H4 (cell line): Measurements from ENCODE around the gene NFATC2IP. TPM values are rescaled to one million over a fixed set of nuclear protein-coding genes. Genes with fewer than 3 reads are reported as not detected.
"Not testable (repeated sequence)": the region's sequence is repeated elsewhere in the genome, so short reads cannot be mapped to it uniquely, and the experiment has no call there.

Experiments used
- DNase-seq: peaks from one replicate; pipeline ENCODE4 v3.0.0-alpha.2; 2015; ENCODE audit warnings: low spot score
- total RNA-seq: library from RNA; depleted of rRNA; stranded (reverse); fragments of >200 nt; shearing (Covaris generic); gene quantifications from 2 replicates; pipeline ENCODE4 v1.2.3, GENCODE V29; 2014; rRNA removed

The NFATC2IP gene
- total RNA-seq, 1 experiment from 2014 or later = 9.9 TPM

DNA sequence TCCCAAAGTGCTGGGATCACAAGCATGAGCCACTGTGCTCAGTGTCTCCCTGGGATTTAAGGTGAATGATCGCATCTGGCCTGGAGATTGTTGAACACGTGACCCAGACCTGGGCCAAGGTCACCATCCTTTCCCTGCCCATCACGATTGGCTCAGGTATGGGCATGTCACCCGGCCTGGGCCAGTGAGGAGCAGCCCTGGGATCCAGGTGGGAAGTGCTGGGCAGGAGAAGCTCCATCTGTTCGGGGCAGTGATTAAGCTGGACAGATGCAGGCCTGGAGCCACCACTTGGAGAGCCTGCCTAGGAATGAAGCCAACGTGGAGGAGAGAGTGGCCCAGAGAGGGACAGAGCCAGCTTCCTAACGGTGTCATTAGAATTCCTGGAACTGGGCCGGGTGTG lies 41.0 kb downstream of the NFATC2IP start:
- no peak for DNase-seq

DNA sequence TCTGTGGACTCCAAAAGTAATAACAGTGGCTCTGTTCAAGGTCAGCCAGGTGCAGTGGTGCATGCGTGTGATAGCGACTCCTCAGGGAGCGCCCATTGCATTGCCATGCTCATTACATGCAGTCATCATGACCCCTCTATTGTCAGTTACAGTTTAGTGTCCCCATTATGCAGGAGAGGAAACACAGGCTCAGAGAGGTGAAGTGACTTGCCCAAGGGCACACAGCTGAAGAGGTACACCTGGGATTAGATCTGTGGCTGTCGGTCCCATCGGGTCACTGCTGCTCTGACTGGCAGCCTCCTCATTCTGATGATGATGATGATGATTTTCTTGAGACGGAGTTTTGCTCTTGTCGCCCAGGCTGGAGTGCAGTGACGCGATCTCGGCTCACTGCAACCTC lies 41.8 kb downstream of the NFATC2IP start:
- no peak for DNase-seq

- no peak for DNase-seq
Observed at GRCh38 chr16:28998837-28999236, 48.1 kb downstream of the NFATC2IP start.

- no peak for DNase-seq
Observed at GRCh38 chr16:28999577-28999976, 48.8 kb downstream of the NFATC2IP start.

DNA sequence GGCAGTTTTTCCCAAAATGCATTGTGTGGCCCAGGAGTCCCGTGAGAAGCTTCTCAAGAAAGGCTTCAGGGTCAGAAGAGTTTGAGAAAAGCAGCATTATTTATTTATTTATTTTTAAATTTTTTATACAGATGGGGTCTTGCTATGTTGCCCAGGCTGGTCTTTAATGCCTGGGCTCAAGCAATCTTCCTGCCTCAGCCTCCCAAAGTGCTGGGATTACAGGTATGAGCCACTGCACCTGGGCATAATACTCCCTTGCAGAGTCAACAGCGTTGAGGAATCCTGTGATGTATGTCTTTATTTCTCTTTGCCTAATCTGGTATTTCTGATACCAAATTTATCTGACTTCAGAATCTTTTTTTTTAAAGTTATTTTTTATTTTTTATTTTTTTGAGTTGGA lies 49.3 kb downstream of the NFATC2IP start:
- no peak for DNase-seq

DNA sequence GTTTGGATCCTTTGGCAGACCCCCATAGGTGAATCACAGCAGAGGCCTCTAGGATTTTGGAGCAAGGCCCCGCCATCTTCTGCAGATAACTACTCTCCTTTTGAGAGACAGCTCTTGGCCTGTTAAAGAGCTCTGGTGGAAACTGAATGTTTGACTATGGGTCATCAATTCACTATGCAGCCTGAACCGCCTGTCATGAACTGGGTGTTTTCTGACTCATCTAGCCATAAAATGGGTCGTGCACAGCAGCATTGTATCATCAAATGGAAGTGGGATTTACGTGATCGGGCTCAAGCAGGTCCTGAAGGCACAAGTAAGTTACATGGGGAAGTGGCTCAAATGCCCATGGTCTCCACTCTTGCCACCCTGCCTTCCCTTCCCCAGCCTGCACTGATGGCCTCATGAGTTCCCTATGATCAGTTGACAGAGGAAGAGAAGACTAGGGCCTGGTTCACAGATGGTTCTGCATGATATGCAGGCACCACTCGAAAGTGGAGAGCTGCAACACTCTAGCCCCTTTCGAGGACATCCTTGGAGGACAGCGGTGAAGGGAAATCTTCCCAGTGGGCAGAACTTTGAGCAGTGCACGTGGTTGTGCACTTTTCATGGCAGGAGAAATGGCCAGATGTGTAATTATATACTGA lies 53.9 kb downstream of the NFATC2IP start:
- not testable (repeated sequence) for DNase-seq

DNA sequence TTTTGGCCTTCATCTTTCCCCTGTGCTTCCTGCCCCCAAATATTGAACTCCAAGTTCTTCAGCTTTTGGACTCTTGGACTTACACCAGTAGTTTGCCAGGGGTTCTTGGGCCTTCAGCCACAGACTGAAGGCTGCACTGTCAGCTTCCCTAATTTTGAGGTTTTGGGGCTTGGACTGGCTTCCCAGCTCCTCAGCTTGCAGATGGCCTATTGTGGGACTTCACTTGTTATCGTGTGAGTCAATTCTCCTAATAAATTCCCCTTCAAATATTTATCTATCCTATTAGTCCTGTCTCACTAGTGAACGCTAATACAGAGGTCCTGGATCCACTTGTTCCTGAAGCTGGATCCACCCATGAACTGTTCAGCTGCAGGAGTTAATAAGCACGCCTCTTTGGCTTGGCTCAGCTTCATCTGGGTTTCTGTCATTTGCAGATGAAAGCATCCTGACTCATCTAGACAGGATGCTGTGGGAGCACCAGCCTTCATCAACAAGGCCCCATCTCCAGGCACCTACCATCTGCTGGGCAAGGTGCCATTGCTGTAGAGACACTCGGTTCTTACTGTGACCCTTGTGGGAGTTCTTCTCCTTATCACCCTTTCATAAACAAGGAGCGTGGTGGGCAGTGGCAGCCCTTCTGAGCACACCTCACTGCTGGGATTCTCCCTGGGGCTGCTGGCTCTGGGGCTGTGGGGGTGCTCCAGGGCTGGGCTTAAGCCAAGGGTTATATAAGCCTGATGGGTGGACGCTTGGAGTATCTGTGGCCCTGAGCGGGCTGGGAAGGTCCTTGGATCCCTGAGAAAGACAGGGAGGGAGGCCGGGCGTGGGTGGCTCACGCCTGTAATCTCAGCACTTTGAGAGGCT lies 57.2 kb downstream of the NFATC2IP start:
- peak; percentile 22 for DNase-seq

- DNase-seq = no peak
Observed at GRCh38 chr16:29009050-29009837, 58.5 kb downstream of the NFATC2IP start.

DNA sequence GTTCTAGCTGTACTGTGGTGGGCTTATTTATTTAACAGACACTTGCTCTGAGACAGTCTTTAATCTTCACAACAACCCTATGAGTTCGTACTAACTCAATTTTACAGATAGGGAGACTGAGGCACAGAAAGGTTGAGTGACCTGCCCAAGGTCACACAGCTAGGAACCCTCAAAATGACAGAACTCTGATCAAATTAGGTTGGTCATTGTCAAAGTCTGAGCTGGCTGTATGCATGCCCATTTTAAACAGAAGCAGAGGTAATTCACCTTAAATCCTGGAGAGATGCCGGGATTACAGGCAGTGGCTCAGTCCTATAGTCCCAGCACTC lies 59.1 kb downstream of the NFATC2IP start:
- DNase-seq = no peak

GRCh38 chr16:29011112-29011511 lies 60.4 kb downstream of the NFATC2IP start:
- no peak for DNase-seq

DNA sequence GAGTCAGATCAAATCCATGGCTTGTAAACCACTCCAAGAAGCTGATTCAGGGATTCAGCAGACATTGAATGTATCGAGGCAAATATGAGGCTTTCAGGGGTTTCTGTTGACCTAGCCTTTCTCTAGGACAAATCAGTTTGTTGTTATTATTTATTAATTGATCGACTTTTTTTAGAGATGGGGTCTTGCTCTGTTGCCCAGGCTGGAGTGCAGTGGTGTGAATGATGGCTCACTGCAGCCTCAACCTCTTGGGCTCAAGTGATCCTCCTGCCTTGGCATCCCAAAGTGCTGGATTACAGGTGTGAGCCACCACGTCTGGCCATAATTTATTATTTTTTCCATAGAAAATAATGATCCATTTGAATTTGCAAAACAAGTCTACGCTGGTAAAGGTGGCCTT lies 61.1 kb downstream of the NFATC2IP start:
- no peak for DNase-seq

- no peak for DNase-seq
Observed at GRCh38 chr16:29012913-29013553, 62.3 kb downstream of the NFATC2IP start.

GRCh38 chr16:29014561-29015069 lies 63.9 kb downstream of the NFATC2IP start:
- no peak for DNase-seq

Other genes with a start within 250 kb of the NFATC2IP start
- gene EIF3C, start 239.5 kb upstream of the NFATC2IP start, total RNA-seq = 71.4 and 82.5 TPM in 2 replicates
- gene NPIPB9, start 199.2 kb upstream of the NFATC2IP start, total RNA-seq = 0.46 and 1.7 TPM in 2 replicates
- gene ATXN2L, start 127.9 kb upstream of the NFATC2IP start, total RNA-seq = 27.2 and 31.0 TPM in 2 replicates
- 150 and 159 TPM in 2 replicates for gene TUFM, start 104.6 kb upstream of the NFATC2IP start, total RNA-seq
- 4.6 and 7.5 TPM in 2 replicates for gene SH2B1, start 87.1 kb upstream of the NFATC2IP start, total RNA-seq
- gene ATP2A1, start 72.4 kb upstream of the NFATC2IP start, total RNA-seq = 0.04 TPM in 1 of 2 replicates, not detected in the other
- gene RABEP2, start 25.7 kb upstream of the NFATC2IP start, total RNA-seq = 13.7 and 31.9 TPM in 2 replicates
- gene CD19, start 19.0 kb upstream of the NFATC2IP start, total RNA-seq = not detected in 2 replicates
- 16.6 and 22.1 TPM in 2 replicates for gene SPNS1, start 23.8 kb downstream of the NFATC2IP start, total RNA-seq
- gene LAT, start 34.1 kb downstream of the NFATC2IP start, total RNA-seq = 0.29 and 0.50 TPM in 2 replicates